SK-N-MC (cell line): Measurements from ENCODE around the gene MARCHF2.
"Not testable (repeated sequence)": the region's sequence is repeated elsewhere in the genome, so short reads cannot be mapped to it uniquely, and the experiment has no call there.

Experiments
- DNase-seq: peaks from one replicate; pipeline ENCODE4 v3.0.0-alpha.2; 2011; ENCODE audit warnings: low read depth, low spot score
- H3K27ac ChIP-seq: fragments of 200-600 bp; sonication (generic); 2 replicates; pipeline ENCODE4 v1.5.1; 2016; ENCODE audit warnings: mixed run types
- H3K36me3 ChIP-seq: fragments of 200-600 bp; sonication (generic); 2 replicates; pipeline ENCODE4 v1.6.1; 2017; ENCODE audit warnings: antibody characterized with exemption, low read length, mixed read lengths; ENCODE audit not compliant: insufficient read depth
- H3K4me3 ChIP-seq: fragments of 200-600 bp; sonication (generic); 2 replicates; pipeline ENCODE4 v1.5.1; 2016
- H3K9ac ChIP-seq: fragments of 200-600 bp; sonication (generic); 2 replicates; pipeline ENCODE4 v1.8.0; 2017; ENCODE audit warnings: mixed run types, mixed read lengths; ENCODE audit not compliant: insufficient read length
- H3K9me3 ChIP-seq: fragments of 200-600 bp; sonication (generic); 2 replicates; pipeline ENCODE4 v1.6.1; 2017; ENCODE audit warnings: low read depth, mild to moderate bottlenecking, antibody characterized with exemption, low read length, moderate library complexity, mixed read lengths
- EZH2 ChIP-seq: fragments of 200-600 bp; sonication (generic); IDR thresholded peaks from one replicate; pipeline ENCODE4 v1.6.1; 2017; ENCODE audit warnings: antibody characterized with exemption
- FOXP2 ChIP-seq: optimal IDR thresholded peaks from 2 replicates; pipeline ENCODE3; 2011; ENCODE audit warnings: mild to moderate bottlenecking, moderate library complexity; ENCODE audit not compliant: insufficient read depth; ENCODE audit errors: extremely low read length, control extremely low read depth
- POLR2AphosphoS5 ChIP-seq: IDR thresholded peaks from 2 replicates; pipeline ENCODE4 v1.6.1; 2012; ENCODE audit warnings: mild to moderate bottlenecking, low read depth, low read length, borderline replicate concordance

Gene MARCHF2

GRCh38 chr19:8426283-8426682 lies 13.2 kb downstream of the MARCHF2 start:
- Histone ChIP-seq H3K27ac (no peak overlapping the region), H3K9ac (no peak overlapping the region), H3K4me3 (no peak overlapping the region), H3K36me3 (no peaks in the 10 kb centered on the region), H3K9me3 (no peaks in the 10 kb centered on the region)
- no peak for DNase-seq
- no peak for TF ChIP-seq EZH2
- TF ChIP-seq FOXP2 = no peak
- no peak for TF ChIP-seq POLR2AphosphoS5

DNA sequence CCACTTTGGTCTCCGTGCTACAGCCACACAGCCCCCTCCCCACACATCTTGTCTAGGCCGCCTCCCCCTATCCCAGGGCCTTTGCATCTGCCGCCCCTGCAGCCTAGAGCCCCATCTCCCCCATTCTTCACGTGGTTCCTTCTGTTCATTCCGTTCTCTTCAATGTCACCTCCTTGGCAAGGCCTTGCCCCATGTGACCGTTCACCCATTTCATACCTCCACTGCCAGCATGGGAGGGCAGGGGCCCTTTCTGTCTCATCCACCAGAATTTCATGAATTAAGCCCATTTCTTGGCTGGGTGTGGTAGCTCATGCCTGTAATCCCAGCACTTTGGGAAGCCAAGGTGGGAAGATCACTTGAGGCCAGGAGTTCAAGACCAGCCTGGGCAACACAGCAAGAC lies 15.9 kb downstream of the MARCHF2 start:
- Histone ChIP-seq H3K27ac (no peak overlapping the region), H3K36me3 (no peaks in the 10 kb centered on the region), H3K9me3 (no peaks in the 10 kb centered on the region), H3K9ac (no peak overlapping the region), H3K4me3 (no peak overlapping the region)
- TF ChIP-seq EZH2 (no peak), POLR2AphosphoS5 (no peak), FOXP2 (no peak)
- DNase-seq = no peak

DNA sequence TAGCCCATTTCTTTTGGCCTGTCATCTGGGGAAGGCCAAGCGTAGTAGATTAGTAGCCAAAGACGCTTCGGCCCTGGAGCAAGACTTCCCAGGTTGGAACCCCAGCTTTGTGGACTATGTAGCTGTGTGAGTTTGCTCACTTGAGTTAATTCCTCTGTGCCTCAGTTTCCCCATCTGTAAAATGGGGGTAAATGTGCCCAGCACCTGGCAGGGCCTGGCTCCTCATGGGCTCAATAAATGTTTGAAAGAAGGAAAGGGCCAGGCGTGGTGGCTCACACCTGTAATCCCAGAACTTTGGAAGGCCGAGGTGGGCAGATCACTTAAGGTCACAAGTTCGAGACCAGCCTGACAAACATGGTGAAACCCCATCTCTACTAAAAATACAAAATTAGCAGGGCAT lies 16.7 kb downstream of the MARCHF2 start:
- no peaks in the 10 kb centered on the region for H3K9me3 ChIP-seq
- no peak overlapping the region for H3K27ac ChIP-seq
- no peak overlapping the region for H3K9ac ChIP-seq
- H3K36me3 ChIP-seq = no peaks in the 10 kb centered on the region
- no peak for DNase-seq
- TF ChIP-seq POLR2AphosphoS5 (no peak), FOXP2 (no peak), EZH2 (no peak)
- no peak overlapping the region for H3K4me3 ChIP-seq

DNA sequence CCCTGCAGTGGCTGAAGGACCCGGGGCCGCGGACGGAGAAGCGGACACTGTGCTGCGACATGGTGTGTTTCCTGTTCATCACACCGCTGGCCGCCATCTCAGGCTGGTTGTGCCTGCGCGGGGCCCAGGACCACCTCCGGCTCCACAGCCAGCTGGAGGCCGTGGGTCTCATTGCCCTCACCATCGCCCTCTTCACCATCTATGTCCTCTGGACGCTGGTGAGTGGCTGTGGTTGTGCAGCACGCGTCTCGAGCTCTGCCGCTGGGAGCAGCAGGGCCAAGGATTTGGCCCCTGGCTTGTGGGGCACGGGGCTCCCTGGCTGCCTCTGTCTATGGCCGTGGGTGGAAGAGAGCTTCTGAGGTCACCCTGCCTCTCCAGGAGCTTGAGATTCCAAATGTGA lies 17.5 kb downstream of the MARCHF2 start:
- Histone ChIP-seq H3K36me3 (no peaks in the 10 kb centered on the region), H3K9ac (no peak overlapping the region), H3K9me3 (no peaks in the 10 kb centered on the region), H3K4me3 (no peak overlapping the region), H3K27ac (no peak overlapping the region)
- TF ChIP-seq POLR2AphosphoS5 = no peak
- no peak for TF ChIP-seq FOXP2
- no peak for TF ChIP-seq EZH2
- DNase-seq = no peak

DNA sequence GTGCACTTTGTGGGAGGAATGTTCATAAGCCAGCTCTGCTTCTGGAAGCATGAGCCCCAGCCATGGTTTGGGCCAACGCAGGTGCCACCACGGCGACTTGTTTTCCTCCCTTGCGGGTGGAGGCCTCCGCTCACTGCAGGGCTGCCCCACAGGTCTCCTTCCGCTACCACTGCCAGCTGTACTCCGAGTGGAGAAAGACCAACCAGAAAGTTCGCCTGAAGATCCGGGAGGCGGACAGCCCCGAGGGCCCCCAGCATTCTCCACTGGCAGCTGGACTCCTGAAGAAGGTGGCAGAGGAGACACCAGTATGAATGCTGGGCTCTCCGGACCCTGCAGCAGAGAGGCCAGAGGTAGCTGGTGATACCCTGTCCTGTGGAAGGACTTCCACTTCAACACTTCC lies 25.1 kb downstream of the MARCHF2 start:
- TF ChIP-seq EZH2 = no peak
- no peak for TF ChIP-seq POLR2AphosphoS5
- TF ChIP-seq FOXP2 = no peak
- DNase-seq = no peak
- Histone ChIP-seq H3K27ac (no peak overlapping the region), H3K4me3 (no peak overlapping the region), H3K36me3 (no peaks in the 10 kb centered on the region), H3K9me3 (no peaks in the 10 kb centered on the region), H3K9ac (no peak overlapping the region)

DNA sequence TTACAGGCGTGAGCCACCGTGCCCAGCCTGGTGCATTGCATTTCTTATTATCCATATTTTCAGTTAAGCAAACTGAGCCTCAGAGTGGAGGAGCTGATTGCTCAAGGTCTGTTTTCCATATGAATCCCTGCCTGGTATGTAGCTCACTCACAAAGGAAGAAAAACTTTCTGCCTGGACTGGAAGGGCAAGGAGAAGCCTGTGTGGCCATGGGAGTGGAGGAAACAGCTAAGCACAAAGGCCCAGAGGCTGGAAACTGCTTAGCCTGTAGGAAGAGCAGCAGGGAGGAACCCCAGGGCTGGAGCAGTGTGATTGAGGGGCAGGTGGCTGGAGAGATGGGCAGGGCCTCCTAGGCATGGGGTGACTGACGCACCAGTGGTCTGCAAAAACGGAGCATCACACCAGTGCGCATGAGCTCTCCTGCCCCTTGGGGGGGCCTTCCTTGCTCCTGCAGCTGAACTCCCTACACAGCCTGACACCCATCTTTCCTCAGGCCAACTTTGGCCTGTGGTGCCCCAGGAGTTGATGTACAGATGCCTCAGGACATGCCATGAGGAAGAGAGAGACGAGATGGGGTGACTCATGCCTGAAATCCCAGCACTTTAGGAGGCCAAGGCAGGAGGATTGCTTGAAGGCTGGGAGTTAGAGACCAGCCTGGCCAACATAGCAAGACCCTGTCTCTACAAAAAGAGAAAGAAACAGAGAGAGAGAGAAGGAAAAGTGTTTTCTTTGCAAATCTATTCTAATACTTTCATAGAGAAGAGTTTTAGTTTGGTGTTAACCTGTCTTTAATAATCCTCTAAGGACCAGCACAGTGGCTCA lies 28.8 kb downstream of the MARCHF2 start:
- Histone ChIP-seq H3K9ac (no peak overlapping the region), H3K4me3 (no peak overlapping the region), H3K9me3 (no peaks in the 10 kb centered on the region), H3K27ac (no peak overlapping the region), H3K36me3 (peaks cover 12% of the 10 kb centered on the region)
- no peak for DNase-seq
- no peak for TF ChIP-seq FOXP2
- TF ChIP-seq EZH2 = no peak
- TF ChIP-seq POLR2AphosphoS5 = no peak

- H3K9ac ChIP-seq = peak overlapping the region; percentile 79
- not testable (repeated sequence) for H3K9me3 ChIP-seq, DNase-seq
- peak overlapping the region; percentile 40; the same call in 1 of the 2 replicates for H3K27ac ChIP-seq
- peaks cover 29% of the 10 kb centered on the region for H3K36me3 ChIP-seq
- H3K4me3 ChIP-seq = peak overlapping the region; percentile 80
Measured at GRCh38 chr19:8444140-8444676, 31.1 kb downstream of the MARCHF2 start.

DNA sequence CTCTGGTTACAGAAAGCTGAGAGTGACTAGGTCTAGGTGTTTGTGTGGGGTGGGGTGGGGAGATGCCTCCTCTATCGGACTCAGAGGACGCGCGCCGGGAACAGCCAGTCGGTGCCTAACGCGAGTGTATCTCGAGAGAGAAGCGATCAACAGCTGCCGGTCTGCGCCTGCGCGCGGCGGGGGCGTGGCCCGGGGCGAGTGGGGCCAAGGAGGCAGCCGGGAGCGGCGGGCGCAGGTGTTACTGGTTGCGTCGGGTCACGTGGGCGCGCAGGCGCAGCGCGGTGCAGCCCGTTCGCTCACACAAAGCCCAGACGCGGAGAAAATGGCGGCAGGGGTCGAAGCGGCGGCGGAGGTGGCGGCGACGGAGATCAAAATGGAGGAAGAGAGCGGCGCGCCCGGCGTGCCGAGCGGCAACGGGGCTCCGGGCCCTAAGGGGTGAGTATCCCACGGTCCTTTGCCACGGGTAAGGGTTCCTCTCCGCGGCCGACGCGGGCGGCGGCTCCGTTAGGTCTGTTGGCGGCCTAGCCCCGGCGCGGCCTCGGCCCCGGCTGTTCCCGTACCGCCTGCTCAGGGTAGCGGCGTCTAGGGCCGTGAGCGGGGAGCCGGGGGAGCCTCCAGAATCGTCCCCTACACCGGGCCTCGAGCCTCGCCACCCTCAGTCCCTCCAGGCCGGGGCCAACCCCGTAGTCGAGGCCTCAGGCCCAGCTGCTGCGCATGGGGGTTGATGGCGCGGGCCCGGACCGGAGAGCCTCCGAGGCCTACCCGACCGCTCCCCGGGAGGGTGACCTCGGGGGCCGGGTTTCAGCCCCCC lies 31.8 kb downstream of the MARCHF2 start, which contains the start of gene HNRNPM:
HNRNPM (plus strand) TSS at position 299 of the 811 bp plus-strand sequence; CDS start at position 323, 24 bp downstream.
- Histone ChIP-seq H3K9ac (peak within 1 kb of the TSS; percentile 100), H3K27ac (peak within 1 kb of the TSS; percentile 96), H3K4me3 (peak within 1 kb of the TSS; percentile 80), H3K9me3 (no peaks in the 10 kb centered on the region), H3K36me3 (peaks cover 31% of the 10 kb centered on the region)
- peak; percentile 72 for DNase-seq
- TF ChIP-seq POLR2AphosphoS5 (peak; percentile 95), EZH2 (no peak)
